B cell (primary cell): ENCODE measurements around the gene MYZAP. TPM values are rescaled to one million over a fixed set of nuclear protein-coding genes. Genes with fewer than 3 reads are reported as not detected.

Experiments used
- ATAC-seq: fragments of 200-7000 bp; cut with Tn5 transposase; one replicate; pipeline ENCODE4 v1.10.0; 2021; ENCODE audit warnings: low read depth, mild to moderate bottlenecking, moderate number of reproducible peaks, moderate library complexity
- CTCF ChIA-PET: fragments of 350-600 bp; sonication (Branson Sonifier 250); formaldehyde crosslinking; loops from one replicate; lab custom pipeline; 2021; ENCODE audit warnings: antibody characterized with exemption, inconsistent platforms; lab: Charles Lee
- POLR2A ChIA-PET: fragments of 350-600 bp; sonication (Branson Sonifier 250); formaldehyde crosslinking; loops from one replicate; lab custom pipeline; 2021; ENCODE audit warnings: antibody characterized with exemption; lab: Charles Lee
- DNase-seq: peaks from one replicate; pipeline ENCODE4 v3.0.0; 2013
- H2AFZ ChIP-seq: 2 replicates; pipeline ENCODE4 v1.6.1; 2012; ENCODE audit warnings: mild to moderate bottlenecking, low read depth, low read length; ENCODE audit not compliant: insufficient read depth, poor library complexity, severe bottlenecking
- H3K27ac ChIP-seq, 2 donors: 1 replicate in 1 of 2; 2 replicates in 1 of 2; pipeline ENCODE4 v1.5.1; 2012 to 2013; ENCODE audit warnings: low read length in 2 of 2, mild to moderate bottlenecking in 2 of 2, moderate library complexity in 1 of 2
- H3K27me3 ChIP-seq, 4 experiments: fragments of 200-600 bp in 1 of 4; sonication (generic) in 1 of 4; replicated peaks in 1 of 4; 1 replicate in 2 of 4; 2 replicates in 2 of 4; pipeline versions ENCODE4 v1.6.1 to v1.7.0; 2013 to 2016; ENCODE audit warnings: low read length in 3 of 4, mild to moderate bottlenecking in 2 of 4, mixed read lengths in 1 of 4, moderate library complexity in 1 of 4; ENCODE audit not compliant: insufficient read depth in 4 of 4, control insufficient read depth in 3 of 4; ENCODE audit errors: control extremely low read depth in 1 of 4
- H3K36me3 ChIP-seq, 2 experiments: replicated peaks in 1 of 2; 1 replicate in 1 of 2; 2 replicates in 1 of 2; pipeline versions ENCODE4 v1.6.1 to v1.7.1; 2013; ENCODE audit warnings: low read length in 1 of 2; ENCODE audit not compliant: insufficient read depth in 2 of 2, control insufficient read depth in 1 of 2; ENCODE audit errors: control extremely low read depth in 1 of 2, extremely low read depth in 1 of 2
- H3K4me1 ChIP-seq, 2 donors: fragments of 200-600 bp in 1 of 2; sonication (generic) in 1 of 2; 1 replicate in 1 of 2; 2 replicates in 1 of 2; pipeline versions ENCODE4 v1.5.1 to v1.6.1; 2013 to 2017; ENCODE audit warnings: low read length in 2 of 2; ENCODE audit not compliant: control insufficient read depth in 2 of 2, insufficient read depth in 2 of 2
- H3K4me2 ChIP-seq: replicated peaks from 2 replicates; pipeline ENCODE3; 2012; ENCODE audit warnings: mild to moderate bottlenecking, low read depth, low read length; ENCODE audit not compliant: poor library complexity, severe bottlenecking
- H3K4me3 ChIP-seq, 5 experiments: fragments of 200-600 bp in 1 of 5; sonication (generic) in 1 of 5; 1 replicate in 3 of 5; 2 replicates in 2 of 5; pipeline versions ENCODE4 v1.5.1 to v1.7.0; 2011 to 2016; ENCODE audit warnings: low read length in 4 of 5, mild to moderate bottlenecking in 4 of 5, low read depth in 2 of 5, control low read depth in 1 of 5, moderate library complexity in 1 of 5; ENCODE audit not compliant: insufficient read depth in 1 of 5; ENCODE audit errors: control extremely low read depth in 1 of 5, extremely low read depth in 1 of 5
- H3K79me2 ChIP-seq: fragments of 200-600 bp; sonication (generic); one replicate; pipeline ENCODE4 v1.6.0; 2016; ENCODE audit warnings: low read length; ENCODE audit not compliant: control insufficient read depth, insufficient read depth
- H3K9ac ChIP-seq: fragments of 200-600 bp; sonication (generic); 2 replicates; pipeline ENCODE4 v1.6.1; 2017; ENCODE audit warnings: mild to moderate bottlenecking, low read length, moderate library complexity
- H3K9me3 ChIP-seq, 3 donors: one replicate each; pipeline versions ENCODE4 v1.6.1 to v1.7.1; 2013; ENCODE audit warnings: low read length in 2 of 3; ENCODE audit not compliant: control insufficient read depth in 2 of 3, insufficient read depth in 1 of 3; ENCODE audit errors: control extremely low read depth in 1 of 3
- H4K20me1 ChIP-seq: 2 replicates; pipeline ENCODE4 v1.6.0; 2012; ENCODE audit warnings: mild to moderate bottlenecking, low read length; ENCODE audit not compliant: insufficient read depth, control insufficient read depth, poor library complexity, severe bottlenecking
- H3K27ac Mint-ChIP-seq: one replicate; pipeline ENCODE4 v1.8.0; 2021; ENCODE audit warnings: mixed read lengths
- H3K27me3 Mint-ChIP-seq: one replicate; pipeline ENCODE4 v1.8.0; 2021; ENCODE audit warnings: mixed read lengths
- H3K4me1 Mint-ChIP-seq: one replicate; pipeline ENCODE4 v1.8.0; 2021; ENCODE audit warnings: mixed read lengths
- H3K4me3 Mint-ChIP-seq: one replicate; pipeline ENCODE4 v1.8.0; 2021; ENCODE audit warnings: mixed read lengths
- H3K9me3 Mint-ChIP-seq: one replicate; pipeline ENCODE4 v1.8.0; 2022; ENCODE audit warnings: mixed read lengths; ENCODE audit not compliant: insufficient read depth
- CTCF ChIP-seq: fragments of 200-600 bp; IDR thresholded peaks from one replicate; pipeline ENCODE4 v1.8.0; 2022; ENCODE audit warnings: antibody characterized with exemption, mild to moderate bottlenecking
- EZH2 ChIP-seq: IDR thresholded peaks from 2 replicates; pipeline ENCODE4 v1.6.1; 2012; ENCODE audit warnings: borderline replicate concordance, low read depth, mild to moderate bottlenecking, moderate library complexity, low read length; ENCODE audit not compliant: insufficient read depth, poor library complexity, severe bottlenecking
- WGBS: methylation state at CpG from one replicate; pipeline ENCODE4 v1.1.5; 2013; ENCODE audit warnings: missing lambda C conversion rate; ENCODE audit not compliant: insufficient coverage; 5-methylcytosine and 5-hydroxymethylcytosine counted together
- intact Hi-C: fragments of 100-400 bp; cut with micrococcal nuclease; formaldehyde crosslinking; loops from one replicate; pipeline ENCODE4 v1.10.0; 2022
- polyA plus RNA-seq: library from polyadenylated mRNA; depleted of rRNA; stranded (reverse); fragments of >200 nt; gene quantifications from 2 replicates; pipeline ENCODE4 v1.2.3, GENCODE V29; 2012
- total RNA-seq, 2 donors: library from RNA; stranded (reverse); fragments of 120-200 nt in 1 of 2; gene quantifications; 1 replicate in 1 of 2; 2 replicates in 1 of 2; pipeline versions ENCODE4 v1.2.3 to v1.2.4, GENCODE V29; 2013 to 2022

MYZAP gene
- total and polyA plus RNA-seq, 2 donors (not counting 1 experiment from before 2014, with no cell fraction given), result 1.0 to 2.8 TPM

- intact Hi-C loops, result no loop called here
- no peak overlapping the region for H3K27ac ChIP-seq
- H3K27me3 ChIP-seq, result no peaks in the 10 kb centered on the region
- no peaks in the 10 kb centered on the region for H3K9me3 ChIP-seq
- H4K20me1 ChIP-seq, result no peaks in the 10 kb centered on the region
- H3K27ac Mint-ChIP-seq, result no peak overlapping the region
- DNase-seq (no peak), ATAC-seq (no peak)
- H3K4me1 ChIP-seq, result no peaks in the 10 kb centered on the region
- POLR2A ChIA-PET, result no interaction called here
- no peaks in the 10 kb centered on the region for H3K36me3 ChIP-seq
- H3K27me3 Mint-ChIP-seq, result no peaks in the 10 kb centered on the region
- no peak overlapping the region for H3K4me3 ChIP-seq
- WGBS, result 93% methylated on average over 3 of the region's 4 CpGs
- no peak overlapping the region for H3K9ac ChIP-seq
- H3K4me3 Mint-ChIP-seq, result no peak overlapping the region
- H3K4me1 Mint-ChIP-seq, result no peaks in the 10 kb centered on the region
- no peak overlapping the region for H3K4me2 ChIP-seq
- CTCF ChIA-PET, result no interaction called here
- TF ChIP-seq EZH2, result no peak
- no peak for TF ChIP-seq CTCF
- H3K79me2 ChIP-seq, result no peaks in the 10 kb centered on the region
- no peak overlapping the region for H2AFZ ChIP-seq
- H3K9me3 Mint-ChIP-seq, result no peaks in the 10 kb centered on the region
These were observed 95.0 kb downstream of the MYZAP start for GRCh38 chr15:57686657-57687056.

GRCh38 chr15:57690341-57690966 is 98.8 kb downstream of the MYZAP start:
- no peak overlapping the region for H3K9ac ChIP-seq
- H4K20me1 ChIP-seq, result no peaks in the 10 kb centered on the region
- H3K27me3 ChIP-seq, result peaks cover 0 to 3% (median 0%) of the 10 kb centered on the region in 4 experiments
- no peaks in the 10 kb centered on the region for H3K79me2 ChIP-seq
- H3K4me1 Mint-ChIP-seq, result no peaks in the 10 kb centered on the region
- DNase-seq (no peak), ATAC-seq (no peak)
- no peak overlapping the region for H3K27ac ChIP-seq
- no peak overlapping the region for H3K4me3 Mint-ChIP-seq
- H3K9me3 Mint-ChIP-seq, result no peaks in the 10 kb centered on the region
- no peaks in the 10 kb centered on the region for H3K36me3 ChIP-seq
- no peak overlapping the region for H2AFZ ChIP-seq
- H3K27ac Mint-ChIP-seq, result no peak overlapping the region
- peaks cover 17% of the 10 kb centered on the region for H3K27me3 Mint-ChIP-seq
- peaks cover 0 to 1% (median 0%) of the 10 kb centered on the region in 3 donors for H3K9me3 ChIP-seq
- CTCF ChIA-PET, result no interaction called here
- POLR2A ChIA-PET, result no interaction called here
- intact Hi-C loops, result no loop called here
- H3K4me1 ChIP-seq, result no peaks in the 10 kb centered on the region
- WGBS, result 90% methylated on average over 6 of the region's 6 CpGs
- TF ChIP-seq CTCF (no peak), EZH2 (no peak)
- H3K4me2 ChIP-seq, result no peak overlapping the region
- H3K4me3 ChIP-seq, result no peak overlapping the region
